Endometrial microvascular endothelial cells (primary cell): ENCODE results near the gene BHMT. TPM values are rescaled to one million over a fixed set of nuclear protein-coding genes. Genes with fewer than 3 reads are reported as not detected.

Source experiments
- in situ Hi-C: cut with HindIII; loops from 2 replicates; pipeline ENCODE4 v1.10.0; 2017; ENCODE audit warnings: low sequenced_read_pairs, low pct_unique_long_range_greater_than_20kb; ENCODE audit errors: inconsistent ontology term
- total RNA-seq: library from RNA; depleted of rRNA; stranded (reverse); fragments of >200 nt; gene quantifications from one replicate; pipeline ENCODE4 v1.2.3, GENCODE V29; 2015; ENCODE audit errors: inconsistent ontology term

The BHMT gene, protein sequence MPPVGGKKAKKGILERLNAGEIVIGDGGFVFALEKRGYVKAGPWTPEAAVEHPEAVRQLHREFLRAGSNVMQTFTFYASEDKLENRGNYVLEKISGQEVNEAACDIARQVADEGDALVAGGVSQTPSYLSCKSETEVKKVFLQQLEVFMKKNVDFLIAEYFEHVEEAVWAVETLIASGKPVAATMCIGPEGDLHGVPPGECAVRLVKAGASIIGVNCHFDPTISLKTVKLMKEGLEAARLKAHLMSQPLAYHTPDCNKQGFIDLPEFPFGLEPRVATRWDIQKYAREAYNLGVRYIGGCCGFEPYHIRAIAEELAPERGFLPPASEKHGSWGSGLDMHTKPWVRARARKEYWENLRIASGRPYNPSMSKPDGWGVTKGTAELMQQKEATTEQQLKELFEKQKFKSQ
- not detected for total RNA-seq

DNA sequence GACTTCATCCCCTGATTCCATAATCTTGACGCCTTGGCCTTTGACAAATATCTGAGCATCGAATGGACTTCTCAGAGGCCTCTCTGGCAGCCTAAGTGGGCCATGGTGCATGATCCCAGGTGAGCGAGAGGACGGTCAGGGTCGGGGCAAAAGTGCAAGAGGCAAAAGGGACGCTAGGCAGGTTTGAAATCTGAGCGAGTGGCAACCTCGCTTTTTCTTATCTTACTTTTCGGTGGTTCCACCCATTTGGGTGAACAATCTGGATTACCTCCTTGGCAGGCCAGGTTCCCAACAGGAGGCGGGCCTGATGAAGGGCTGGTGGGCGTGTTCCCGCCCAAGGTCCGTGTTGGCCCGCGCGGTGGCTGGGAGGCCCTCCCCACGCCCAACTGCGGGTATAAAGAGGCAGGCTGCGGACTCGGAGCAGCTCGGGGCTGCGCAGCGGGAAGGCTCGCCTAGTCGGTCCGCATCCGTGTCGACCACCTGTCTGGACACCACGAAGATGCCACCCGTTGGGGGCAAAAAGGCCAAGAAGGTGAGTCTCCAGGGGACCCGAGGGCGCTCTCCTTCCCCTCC lies at the start of gene BHMT:
BHMT (plus strand) TSS at position 423 of the 573 bp plus-strand sequence; CDS start at position 500, 77 bp downstream.
- in situ Hi-C loops: no loop called here

DNA sequence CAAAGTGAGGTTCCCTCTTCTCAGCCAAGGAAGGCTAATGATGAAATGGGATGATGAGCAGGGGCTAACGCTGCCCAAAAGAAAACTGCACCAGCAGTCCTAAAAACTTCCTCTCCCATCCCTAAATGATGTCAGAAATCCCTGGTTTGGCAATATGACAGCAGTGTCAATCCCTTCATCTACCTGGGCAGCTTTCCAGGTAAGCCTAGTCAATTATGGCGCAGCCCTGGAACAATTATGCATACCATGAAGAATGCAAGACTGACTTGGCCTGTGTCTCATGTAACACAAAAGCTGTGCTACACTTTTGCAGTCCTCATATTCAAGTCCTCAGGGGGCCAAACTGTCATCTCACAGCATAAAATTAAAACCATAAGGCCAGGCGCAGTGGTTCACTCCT lies 49.2 kb upstream of the BHMT start:
- in situ Hi-C loops: no loop called here

DNA sequence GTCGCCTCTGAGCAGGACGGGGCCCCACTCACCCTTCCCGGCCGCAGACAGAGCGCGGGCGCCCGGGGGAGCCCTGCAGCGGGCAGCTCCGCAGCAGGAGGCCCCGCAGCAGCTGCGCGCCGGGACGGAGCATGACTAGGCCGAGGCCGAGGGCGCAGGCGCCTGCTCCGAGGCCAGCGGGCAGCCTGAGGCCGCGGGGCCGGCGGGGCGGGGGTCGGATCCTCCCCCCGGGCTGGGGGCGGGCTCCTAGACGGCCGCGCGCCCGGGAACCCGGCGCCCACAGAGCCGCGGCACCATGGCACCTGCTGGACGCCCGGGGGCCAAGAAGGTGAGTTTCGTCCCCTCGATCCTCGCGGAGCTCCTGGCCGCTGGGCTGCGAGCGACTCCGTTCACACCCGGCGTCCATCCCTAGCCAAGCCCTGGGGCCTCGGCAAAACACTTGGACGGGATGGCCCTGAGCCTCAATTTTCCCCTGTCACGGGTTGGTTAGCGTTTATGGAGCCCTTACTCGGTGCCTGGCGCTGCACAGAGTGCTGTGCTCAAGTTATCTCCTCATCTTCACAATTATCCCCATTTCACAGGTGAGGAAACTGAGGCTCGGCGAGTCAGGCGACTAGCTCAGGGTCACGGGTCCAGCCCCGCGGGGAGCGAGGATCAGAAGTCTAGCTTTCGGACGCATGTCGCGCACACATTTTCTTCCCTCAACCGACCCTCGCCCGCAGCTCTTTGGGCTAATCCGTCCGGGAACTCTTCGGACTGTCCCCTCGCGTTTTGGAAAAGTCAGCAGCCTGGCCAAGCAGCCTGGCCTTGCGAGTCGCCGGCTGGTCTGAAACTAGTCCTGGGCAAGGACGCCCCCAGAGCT lies 41.9 kb upstream of the BHMT start, which contains the start of the genes BHMT2 and DMGDH:
BHMT2 (plus strand) TSS at position 280 of the 862 bp plus-strand sequence; CDS start at position 296, 16 bp downstream.
DMGDH (minus strand) TSS at position 187 of the 862 bp plus-strand sequence; CDS start at position 133, 54 bp downstream.
- in situ Hi-C loops: no loop called here

DNA sequence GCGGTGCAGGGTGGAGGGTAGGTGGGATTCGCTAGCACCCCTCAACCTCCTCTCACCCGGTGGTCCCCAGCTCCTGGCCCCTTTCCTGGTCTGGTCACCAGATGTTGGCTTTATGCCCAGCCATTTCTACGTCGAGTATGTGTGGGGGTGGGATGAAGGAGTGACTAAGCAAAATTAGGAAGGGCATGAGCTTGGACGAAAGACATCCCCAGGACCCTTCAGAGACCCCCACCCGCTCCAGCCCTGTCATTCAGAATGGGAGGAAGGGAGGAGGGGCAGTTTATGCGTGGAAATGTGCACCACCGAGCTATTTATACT lies 41.3 kb upstream of the BHMT start:
- in situ Hi-C loops: no loop called here

DNA sequence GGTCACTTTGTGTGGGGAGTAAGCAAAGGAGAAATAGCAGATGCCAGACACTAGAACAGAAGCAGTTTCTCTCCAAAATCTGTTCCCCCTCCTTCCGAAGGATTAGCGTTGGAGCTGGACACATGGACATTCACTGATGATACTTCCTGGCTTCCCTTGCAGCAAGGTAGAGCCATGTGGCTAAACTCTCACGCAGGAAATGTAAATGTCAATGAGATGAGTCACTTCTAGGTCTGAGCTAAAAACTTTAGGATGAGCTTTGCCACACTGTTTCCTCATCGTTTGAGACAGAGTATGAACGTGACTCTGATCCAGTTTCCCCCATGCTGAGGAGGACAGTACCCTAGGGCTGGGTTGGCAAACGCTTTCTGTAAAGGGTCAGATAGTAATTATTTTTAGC lies 37.0 kb upstream of the BHMT start:
- in situ Hi-C loops: no loop called here

DNA sequence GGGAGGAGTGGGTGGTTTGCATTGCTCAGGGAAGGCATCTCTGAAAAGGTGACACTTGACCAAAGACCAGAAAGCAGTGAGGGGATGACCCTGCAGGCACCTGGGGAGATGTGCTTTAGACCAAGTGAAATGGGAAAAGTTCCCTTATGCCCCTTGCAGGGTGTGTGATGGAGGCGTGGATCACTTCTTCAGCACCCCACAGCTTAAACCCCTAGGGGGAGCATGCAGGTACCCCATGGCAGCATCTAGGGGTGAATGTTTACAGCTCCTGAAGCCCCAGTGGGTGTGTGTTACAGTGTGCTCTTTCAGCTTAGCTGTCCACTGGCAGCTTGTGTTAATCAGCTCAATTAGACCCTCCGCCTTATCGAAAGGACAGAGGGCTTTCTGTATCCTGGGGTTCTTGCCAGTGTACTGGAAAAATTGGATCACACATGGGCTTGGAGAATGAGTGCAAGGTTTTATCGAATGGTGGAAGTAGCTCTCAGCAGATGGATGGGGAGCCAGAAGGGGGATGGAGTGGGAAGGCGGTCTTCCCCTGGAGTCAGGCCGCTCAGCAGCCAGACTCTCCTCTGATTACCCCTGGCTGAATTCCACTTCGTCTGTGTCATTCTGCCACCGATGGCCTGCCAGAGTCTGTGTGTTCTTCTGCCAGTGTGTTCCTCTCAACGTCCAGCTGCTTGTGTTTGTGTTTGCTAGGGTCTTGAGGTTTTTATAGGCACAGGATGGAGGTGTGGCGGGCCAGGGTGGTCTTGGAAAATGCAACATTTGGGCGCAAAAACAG lies 35.8 kb upstream of the BHMT start:
- in situ Hi-C loops: no loop called here

DNA sequence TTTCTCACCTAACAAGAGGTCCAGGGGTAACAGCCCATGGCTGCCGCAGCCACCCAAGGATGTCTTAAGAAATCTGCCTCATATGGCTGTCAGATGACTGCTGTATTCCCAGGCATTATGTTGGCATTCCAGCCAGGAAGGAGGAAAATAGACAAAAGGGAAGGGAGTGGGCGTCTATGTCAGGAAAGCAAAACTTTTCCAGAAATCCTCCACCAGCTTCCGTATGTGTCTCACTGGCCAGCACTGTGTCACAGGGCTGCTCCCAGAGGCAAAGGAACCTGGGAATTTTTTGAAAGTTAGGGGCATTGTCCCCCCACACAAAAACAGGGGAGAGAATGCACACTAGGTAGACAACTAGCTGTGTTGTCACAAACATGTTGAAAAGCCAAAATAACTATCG lies 34.8 kb upstream of the BHMT start:
- in situ Hi-C loops: no loop called here

DNA sequence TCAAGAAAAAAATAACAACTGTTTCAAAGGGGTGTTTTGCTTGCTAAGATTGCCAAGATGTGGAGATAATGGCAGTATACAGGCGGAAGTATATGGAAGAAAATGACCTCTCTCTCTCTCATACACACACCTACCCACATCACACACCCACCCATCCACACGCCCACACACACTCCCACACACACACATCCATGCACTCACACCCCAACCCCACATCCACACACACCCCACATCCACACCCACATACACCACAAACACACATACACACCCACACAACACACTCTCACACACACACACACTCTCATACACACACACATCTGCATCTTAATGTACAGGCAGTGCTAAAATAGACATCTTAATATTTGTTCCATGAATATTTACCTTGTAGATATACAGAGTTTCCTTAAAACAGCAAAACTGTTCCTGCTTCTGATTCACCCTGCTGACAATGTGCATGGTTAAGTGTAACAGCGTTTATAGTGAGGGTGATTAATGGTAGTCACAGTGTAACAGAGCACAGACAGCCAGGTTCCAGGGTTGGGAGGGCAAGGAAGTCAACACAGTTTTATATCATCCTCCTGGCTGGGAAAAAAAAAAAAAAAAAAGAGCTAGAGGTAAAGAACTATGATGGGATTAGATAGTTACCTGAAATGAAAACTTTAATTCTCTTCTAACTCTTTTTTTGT lies 33.8 kb upstream of the BHMT start:
- in situ Hi-C loops: no loop called here

DNA sequence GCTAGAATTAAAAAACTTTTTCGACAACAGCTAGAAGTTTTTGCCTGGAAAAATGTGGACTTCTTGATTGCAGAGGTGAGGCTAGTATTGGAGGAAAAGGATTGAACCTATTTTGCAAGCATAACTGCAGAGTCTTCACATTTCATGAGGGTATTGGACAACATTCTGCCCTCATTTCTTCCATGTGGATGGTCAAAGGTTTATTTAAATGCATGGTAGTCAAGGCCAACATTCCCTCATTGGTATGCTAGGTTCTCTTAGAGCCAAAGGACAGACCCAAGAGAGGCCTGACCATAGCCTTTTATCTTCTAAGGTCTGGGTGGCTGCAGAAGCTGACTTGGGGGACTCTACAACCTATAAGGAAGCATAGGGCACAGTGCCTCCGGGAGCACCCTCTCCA lies 30.8 kb upstream of the BHMT start:
- in situ Hi-C loops: no loop called here

DNA sequence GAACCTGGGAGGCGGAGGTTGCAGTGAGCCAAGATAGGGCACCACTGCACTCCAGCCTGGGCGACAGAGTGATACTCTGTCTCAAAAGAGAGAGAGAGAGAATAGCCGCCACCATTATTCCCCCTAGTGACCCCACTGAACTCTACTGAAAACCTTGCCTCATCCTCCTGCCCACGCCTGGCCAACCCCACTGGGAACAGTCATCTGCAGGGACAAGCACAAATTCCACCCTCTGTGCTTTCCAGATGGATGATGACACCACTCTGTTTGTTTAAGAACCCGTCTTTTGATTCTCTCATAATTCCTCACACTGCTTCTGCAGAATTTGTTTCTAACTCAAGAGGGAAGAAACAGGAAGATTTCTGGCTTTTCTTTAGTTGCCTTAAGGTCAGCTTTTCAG lies 29.8 kb upstream of the BHMT start:
- in situ Hi-C loops: no loop called here

DNA sequence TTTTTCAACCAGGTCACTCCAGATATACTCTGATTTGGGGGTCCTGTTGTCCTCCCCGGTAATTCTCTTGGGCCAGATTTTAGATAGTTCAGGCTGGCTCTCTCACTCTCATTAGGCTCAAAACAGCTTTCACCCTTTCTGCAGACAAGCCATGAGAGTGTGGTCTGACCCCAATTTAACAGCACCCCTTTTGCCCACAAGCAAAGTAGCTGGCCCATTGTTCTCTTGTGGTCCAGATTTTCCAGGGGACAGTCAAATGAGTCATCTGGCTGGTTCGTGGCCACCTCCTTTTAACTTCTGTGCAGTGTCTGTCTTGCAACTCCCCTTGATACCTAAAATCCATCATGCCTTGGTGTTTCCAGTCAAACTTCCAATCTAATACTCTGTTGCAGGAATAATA lies 25.5 kb upstream of the BHMT start:
- in situ Hi-C loops: no loop called here

DNA sequence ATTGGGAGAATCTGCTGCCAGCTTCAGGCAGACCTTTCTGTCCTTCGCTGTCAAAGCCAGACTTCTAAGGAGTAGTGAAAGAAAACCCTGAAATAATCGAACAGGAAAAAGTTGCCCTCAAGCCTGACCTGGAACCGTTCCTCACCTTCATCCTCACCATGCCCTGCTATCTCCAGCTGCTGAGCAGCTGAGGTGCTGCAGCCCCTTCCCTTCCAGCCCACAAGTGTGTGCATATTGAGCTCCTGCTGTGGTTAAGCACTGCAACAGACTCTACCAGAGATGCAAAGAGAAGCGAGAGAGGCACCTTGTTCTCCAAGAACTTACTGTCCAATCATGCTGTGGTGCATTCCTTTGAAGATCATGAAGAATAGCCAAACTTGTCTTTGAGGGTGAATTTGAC lies 23.1 kb upstream of the BHMT start:
- in situ Hi-C loops: no loop called here

DNA sequence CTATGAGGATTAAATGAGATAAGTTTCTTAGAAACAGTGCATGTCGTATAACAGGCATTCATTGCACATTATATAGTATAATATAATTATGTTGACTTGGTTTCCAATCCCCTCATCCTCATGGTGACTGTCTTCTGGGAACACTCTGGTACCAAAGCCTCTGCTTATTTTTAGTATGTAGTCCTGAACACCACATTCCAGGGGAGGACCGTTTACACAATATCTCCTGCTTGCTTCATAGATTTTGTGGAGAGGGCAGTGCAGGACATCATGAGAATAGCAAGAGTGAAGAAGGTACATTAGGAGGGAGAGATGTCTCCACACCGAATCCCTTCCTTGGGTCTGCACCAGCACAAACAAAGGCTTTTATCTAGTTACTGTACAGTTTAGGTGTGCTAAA lies 20.5 kb upstream of the BHMT start:
- in situ Hi-C loops: no loop called here

DNA sequence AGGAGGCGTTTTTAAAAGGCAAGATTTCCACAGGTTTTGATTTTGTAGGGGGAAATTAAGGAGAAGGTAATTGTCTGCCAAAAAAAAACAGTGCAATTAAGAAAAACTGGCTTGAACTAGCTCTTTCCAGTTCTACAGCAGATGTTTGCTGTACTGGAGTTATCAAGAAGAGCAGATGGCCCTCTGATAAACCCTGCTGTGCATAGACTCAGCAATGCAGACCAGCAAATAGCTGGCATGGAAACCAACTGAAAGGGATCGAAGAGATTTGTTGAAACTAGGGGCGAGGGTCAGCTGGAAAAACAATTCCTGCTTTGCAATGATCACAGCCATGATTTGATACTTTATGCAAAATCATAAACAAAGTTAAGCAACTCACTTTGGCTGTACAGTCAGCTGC lies 17.8 kb upstream of the BHMT start:
- in situ Hi-C loops: no loop called here

DNA sequence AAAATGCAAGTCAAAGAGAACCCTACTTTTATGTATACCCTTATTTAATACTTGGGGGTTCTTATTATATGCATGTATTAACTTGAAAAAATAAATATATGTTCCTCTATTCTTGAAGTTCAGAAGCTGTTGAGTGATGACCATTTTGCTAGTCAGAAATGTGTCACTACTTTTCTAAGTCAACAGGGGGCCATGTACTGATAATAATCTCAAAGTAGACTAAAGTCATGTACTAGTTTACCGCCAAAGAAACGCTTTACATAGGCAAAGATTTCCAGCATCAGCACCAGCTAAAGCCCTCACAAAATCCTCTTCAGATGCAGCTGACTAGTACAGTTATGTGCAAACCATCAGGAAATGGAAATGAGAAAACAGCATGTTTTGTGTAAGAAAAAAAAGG lies 5.7 kb upstream of the BHMT start:
- in situ Hi-C loops: no loop called here

DNA sequence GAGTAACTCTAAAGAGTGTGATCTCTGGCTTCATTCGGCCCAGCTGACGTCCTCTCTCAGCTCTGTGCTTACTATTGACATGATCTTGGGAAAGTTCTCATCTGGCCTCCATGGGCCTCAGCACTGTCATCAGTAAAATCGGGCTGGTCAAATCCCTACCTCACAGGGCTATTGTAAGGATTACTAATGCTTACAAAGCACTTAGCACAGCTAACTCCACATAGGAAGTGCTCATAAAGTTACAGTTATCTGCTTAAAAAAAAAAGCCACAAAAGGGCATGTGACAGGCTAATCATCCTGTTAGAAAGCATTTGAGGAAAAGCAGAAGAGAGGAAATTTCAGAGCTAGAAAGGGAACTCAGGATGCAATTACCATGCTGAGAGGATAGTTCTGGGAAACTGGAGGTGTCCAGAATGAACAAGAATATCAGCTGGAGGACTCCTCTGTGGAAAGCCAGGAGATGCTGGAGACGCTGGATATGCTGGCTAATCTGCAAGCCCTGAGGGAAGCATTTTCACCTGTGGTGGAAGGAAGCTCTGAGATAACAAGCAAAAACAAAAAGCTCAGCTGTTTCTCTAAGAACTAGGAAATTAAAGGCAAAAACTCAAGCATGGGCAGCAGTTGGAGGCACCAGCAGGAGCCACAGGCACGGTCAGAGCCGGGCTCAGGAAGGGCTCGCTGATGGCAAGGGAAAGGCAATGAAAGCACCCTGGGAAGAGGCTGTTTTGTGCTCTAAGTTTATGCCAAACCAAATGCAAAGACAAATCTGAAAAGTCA lies 4.4 kb upstream of the BHMT start:
- in situ Hi-C loops: no loop called here

DNA sequence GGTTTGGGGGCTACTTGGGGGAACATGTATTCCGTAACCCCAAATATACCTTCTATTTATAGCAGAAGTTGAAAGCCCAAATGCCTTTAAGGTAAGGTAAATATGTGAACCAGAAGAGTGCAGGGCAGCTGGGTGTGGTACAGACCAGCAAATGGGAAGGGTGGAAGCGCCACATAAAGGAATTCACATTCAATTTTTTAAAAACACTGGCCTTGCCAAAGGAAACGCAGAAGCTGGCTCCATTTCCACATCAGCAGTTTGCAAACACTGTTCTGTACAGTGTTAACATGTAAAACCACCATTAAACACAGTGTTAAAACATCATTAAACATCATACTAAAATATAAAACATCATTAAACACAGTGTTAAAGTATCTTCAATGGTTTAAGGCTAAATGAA lies 3.5 kb upstream of the BHMT start:
- in situ Hi-C loops: no loop called here

DNA sequence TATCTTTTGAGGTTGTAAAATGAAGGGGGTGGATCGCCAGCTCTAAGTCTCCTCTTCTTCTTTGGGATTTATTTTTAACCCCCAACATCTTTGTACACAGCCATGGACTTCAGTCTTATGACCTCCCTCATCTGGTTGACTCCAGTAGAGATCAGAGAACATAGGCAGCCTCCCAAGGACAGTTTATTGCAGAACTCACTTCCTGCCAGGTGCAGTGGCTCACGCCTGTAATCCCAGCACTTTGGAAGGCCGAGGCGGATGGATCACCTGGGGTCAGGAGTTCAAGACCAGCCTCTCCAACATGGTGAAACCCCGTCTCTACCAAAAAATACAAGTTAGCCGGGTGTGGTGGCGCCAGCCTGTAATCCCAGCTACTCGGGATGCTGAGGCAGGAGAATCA lies 2.8 kb upstream of the BHMT start:
- in situ Hi-C loops: no loop called here
